Activated B cell treated with CpG ODN at 0.5 μM for 24 hours (primary cell): ENCODE data around the gene EVI5. TPM values are rescaled to one million over a fixed set of nuclear protein-coding genes. Genes with fewer than 3 reads are reported as not detected.
"Not testable (repeated sequence)": the region's sequence is repeated elsewhere in the genome, so short reads cannot be mapped to it uniquely, and the experiment has no call there.

Experiments used
- ATAC-seq: fragments of 200-7000 bp; cut with Tn5 transposase; one replicate; pipeline ENCODE4 v1.10.0; 2021; ENCODE audit warnings: low read depth, mild to moderate bottlenecking, moderate library complexity
- CTCF ChIA-PET: fragments of 350-600 bp; sonication (Branson Sonifier 250); formaldehyde crosslinking; loops from one replicate; lab custom pipeline; 2021; ENCODE audit warnings: antibody characterized with exemption; lab: Charles Lee
- POLR2A ChIA-PET: fragments of 350-600 bp; sonication (Branson Sonifier 250); formaldehyde crosslinking; loops from one replicate; lab custom pipeline; 2021; ENCODE audit warnings: antibody characterized with exemption; lab: Charles Lee
- DNase-seq: peaks from one replicate; pipeline ENCODE4 v3.0.0; 2022
- H3K27ac Mint-ChIP-seq: one replicate; pipeline ENCODE4 v1.8.0; 2020; ENCODE audit warnings: mixed read lengths
- H3K27me3 Mint-ChIP-seq: one replicate; pipeline ENCODE4 v1.8.0; 2021; ENCODE audit warnings: mixed read lengths
- H3K36me3 Mint-ChIP-seq: one replicate; pipeline ENCODE4 v1.8.0; 2021; ENCODE audit warnings: low read depth, mixed read lengths
- H3K4me1 Mint-ChIP-seq: one replicate; pipeline ENCODE4 v1.8.0; 2021; ENCODE audit warnings: mixed read lengths
- H3K4me3 Mint-ChIP-seq: one replicate; pipeline ENCODE4 v1.8.0; 2020; ENCODE audit warnings: mild to moderate bottlenecking, mixed read lengths
- H3K9me3 Mint-ChIP-seq: one replicate; pipeline ENCODE4 v1.8.0; 2020; ENCODE audit warnings: mixed read lengths
- CTCF ChIP-seq: fragments of 200-600 bp; IDR thresholded peaks from one replicate; pipeline ENCODE4 v1.8.0; 2022; ENCODE audit warnings: antibody characterized with exemption, mild to moderate bottlenecking
- intact Hi-C: fragments of 100-400 bp; cut with micrococcal nuclease; formaldehyde crosslinking; loops from one replicate; pipeline ENCODE4 v1.15.1; 2024
- total RNA-seq: library from RNA; stranded (reverse); gene quantifications from 2 replicates; pipeline ENCODE4 v1.2.3, GENCODE V29; 2022

EVI5 gene
- total RNA-seq, 1 donor from 2014 or later, result 27.4 TPM

DNA sequence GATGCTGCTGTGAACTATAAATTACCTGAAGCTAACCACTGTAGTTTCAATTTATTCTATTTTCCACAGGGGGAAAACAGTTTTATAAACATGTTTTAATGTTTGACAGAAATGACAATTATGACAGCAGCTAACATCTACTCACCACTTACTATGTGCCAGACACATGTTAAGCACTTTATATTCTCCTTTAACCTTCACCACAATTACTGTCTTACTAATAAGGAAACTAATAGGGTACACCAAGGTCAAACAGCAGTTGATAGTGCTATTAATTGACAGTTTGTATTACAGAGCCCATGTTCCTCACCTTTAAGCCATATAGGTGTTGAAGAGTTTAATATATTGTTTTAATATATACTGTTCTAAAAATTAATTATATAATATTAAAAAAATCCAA lies 146.4 kb downstream of the EVI5 start:
- Mint-ChIP-seq H3K9me3 (no peaks in the 10 kb centered on the region), H3K36me3 (peaks cover 35% of the 10 kb centered on the region), H3K4me3 (no peak overlapping the region), H3K27me3 (no peaks in the 10 kb centered on the region), H3K4me1 (no peaks in the 10 kb centered on the region), H3K27ac (no peak overlapping the region)
- intact Hi-C loops, result no loop called here
- ATAC-seq (no peak), DNase-seq (no peak)
- TF ChIP-seq CTCF, result no peak
- ChIA-PET CTCF (no interaction called here), POLR2A (no interaction called here)

GRCh38 chr1:92635203-92635602 lies 149.7 kb downstream of the EVI5 start:
- H3K27ac Mint-ChIP-seq, H3K9me3 Mint-ChIP-seq, intact Hi-C loops, H3K4me3 Mint-ChIP-seq, H3K4me1 Mint-ChIP-seq, CTCF ChIA-PET, DNase-seq, H3K27me3 Mint-ChIP-seq, POLR2A ChIA-PET, ATAC-seq: not testable (repeated sequence)
- H3K36me3 Mint-ChIP-seq, result peaks cover 32% of the 10 kb centered on the region

- H3K4me3 Mint-ChIP-seq, result no peak overlapping the region
- H3K9me3 Mint-ChIP-seq, result no peaks in the 10 kb centered on the region
- intact Hi-C loops, result loop anchor here (1.0 kb wide), 2 partner anchors 313 to 626 kb away; no protein-coding TSS in a partner anchor
- DNase-seq, result no peak
- H3K27me3 Mint-ChIP-seq, result no peaks in the 10 kb centered on the region
- POLR2A ChIA-PET, result no interaction called here
- TF ChIP-seq CTCF, result no peak
- CTCF ChIA-PET, result interaction anchor here (0.6 to 2.3 kb wide), 5 partner anchors 23 to 626 kb away, joined by 3 to 13 read pairs (median 6); no protein-coding TSS in a partner anchor
- ATAC-seq, result no peak
- H3K36me3 Mint-ChIP-seq, result peaks cover 29% of the 10 kb centered on the region
- no peak overlapping the region for H3K27ac Mint-ChIP-seq
- no peaks in the 10 kb centered on the region for H3K4me1 Mint-ChIP-seq
Measured at GRCh38 chr1:92623187-92623778, 161.6 kb downstream of the EVI5 start.

DNA sequence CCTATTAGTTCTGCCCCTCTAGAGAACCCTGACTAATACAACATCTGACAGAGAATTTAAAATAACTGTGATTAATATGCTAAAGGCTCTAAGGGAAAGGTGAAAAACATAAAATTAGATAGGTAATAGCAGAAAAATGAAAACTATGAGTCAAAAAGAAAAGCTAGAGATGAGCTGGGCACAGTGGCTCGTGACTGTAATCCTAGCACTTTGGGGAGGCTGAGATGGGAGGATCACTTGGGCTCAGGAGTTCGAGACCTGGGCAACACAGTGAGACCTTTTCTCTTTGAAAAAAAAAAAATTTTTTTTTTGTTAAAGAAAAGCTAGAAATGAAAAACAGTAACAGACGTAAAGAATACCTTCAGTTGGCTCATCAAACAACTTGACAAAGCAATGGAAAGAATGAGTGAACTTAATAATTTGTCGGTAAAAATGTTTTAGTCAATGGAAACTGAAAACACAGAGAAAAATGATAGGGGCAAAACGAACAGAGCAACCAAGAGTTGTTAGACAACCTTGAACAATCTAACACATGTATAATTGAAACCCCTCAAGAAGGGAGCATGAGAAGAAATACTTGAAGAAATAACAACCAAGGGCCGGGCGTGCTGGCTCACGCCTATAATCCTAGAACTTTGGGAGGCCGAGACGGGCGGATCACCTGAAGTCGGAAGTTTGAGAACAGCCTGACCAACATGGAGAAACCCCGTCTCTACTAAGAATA lies 165.3 kb downstream of the EVI5 start:
- POLR2A ChIA-PET, result no interaction called here

DNA sequence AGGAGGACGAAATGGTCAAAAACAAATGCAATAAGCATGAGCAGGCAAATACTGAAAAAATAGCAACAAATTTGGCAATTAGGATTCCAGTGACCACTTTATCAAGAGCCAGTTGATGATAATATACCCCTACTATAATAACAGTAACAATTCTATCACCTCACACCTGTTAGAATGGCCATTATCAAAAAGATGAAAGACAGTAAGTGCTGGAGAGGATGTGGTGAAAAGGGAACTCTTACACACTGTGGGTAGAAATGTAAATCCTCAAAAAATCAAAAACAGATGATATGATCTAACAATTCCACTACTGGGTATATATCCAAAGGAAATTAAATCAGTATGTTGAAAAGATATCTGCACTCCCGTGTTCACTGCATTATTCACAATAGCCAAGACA lies 183.9 kb downstream of the EVI5 start:
- H3K9me3 Mint-ChIP-seq, result no peaks in the 10 kb centered on the region
- intact Hi-C loops, result loop anchor here (5.0 kb wide), 1 partner anchor 604 kb away; no protein-coding TSS in a partner anchor

More for the DNA sequence above, 165.3 kb downstream of the EVI5 start:
- no peak for TF ChIP-seq CTCF
- Mint-ChIP-seq H3K27me3 (no peaks in the 10 kb centered on the region), H3K4me1 (no peaks in the 10 kb centered on the region), H3K4me3 (no peak overlapping the region), H3K27ac (no peak overlapping the region), H3K36me3 (peaks cover 45% of the 10 kb centered on the region), H3K9me3 (no peaks in the 10 kb centered on the region)
- intact Hi-C loops, result no loop called here
- ATAC-seq (no peak), DNase-seq (no peak)
- CTCF ChIA-PET, result no interaction called here

More for the DNA sequence above, 183.9 kb downstream of the EVI5 start:
- Mint-ChIP-seq H3K36me3 (peaks cover 12% of the 10 kb centered on the region), H3K4me1 (no peaks in the 10 kb centered on the region), H3K27ac (no peak overlapping the region), H3K27me3 (no peaks in the 10 kb centered on the region), H3K4me3 (no peak overlapping the region)
- ChIA-PET CTCF (no interaction called here), POLR2A (no interaction called here)
- no peak for TF ChIP-seq CTCF
- DNase-seq (no peak), ATAC-seq (no peak)
